Measurements from ENCODE around the gene OSBPL6.

GRCh38 chr2:178391701-178392100, 197.4 kb downstream of the OSBPL6 start:
- TF ChIP-seq CTCF (IDR thresholded peaks at IDR 0.05) (no peak), EP300 (IDR thresholded peaks at IDR 0.05) (no peak)

Measured in sigmoid colon (tissue), 4 donors.